ENCODE data around the gene AKR7A2.

DNA sequence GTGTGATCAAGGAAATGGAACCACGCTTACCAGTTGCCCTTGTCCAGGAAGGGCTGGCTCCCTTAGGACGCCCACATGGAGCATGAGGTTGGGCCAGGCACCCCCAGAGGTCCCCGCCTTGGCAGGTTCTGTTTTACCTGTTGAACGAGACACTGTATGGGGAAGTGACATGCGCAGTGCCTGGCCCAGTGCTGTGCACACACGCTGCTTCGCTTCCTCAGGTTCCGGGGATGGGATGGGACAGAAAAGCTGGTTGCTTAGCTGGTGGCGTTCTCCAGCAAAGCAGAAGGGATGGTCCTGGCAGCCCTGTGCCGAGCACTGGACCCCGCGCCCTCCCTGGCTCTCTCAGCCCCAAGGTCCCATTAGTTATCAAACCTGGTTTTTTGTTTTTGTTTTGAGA is 20.9 kb upstream of the AKR7A2 start:
- TF ChIP-seq, protein P1, sequence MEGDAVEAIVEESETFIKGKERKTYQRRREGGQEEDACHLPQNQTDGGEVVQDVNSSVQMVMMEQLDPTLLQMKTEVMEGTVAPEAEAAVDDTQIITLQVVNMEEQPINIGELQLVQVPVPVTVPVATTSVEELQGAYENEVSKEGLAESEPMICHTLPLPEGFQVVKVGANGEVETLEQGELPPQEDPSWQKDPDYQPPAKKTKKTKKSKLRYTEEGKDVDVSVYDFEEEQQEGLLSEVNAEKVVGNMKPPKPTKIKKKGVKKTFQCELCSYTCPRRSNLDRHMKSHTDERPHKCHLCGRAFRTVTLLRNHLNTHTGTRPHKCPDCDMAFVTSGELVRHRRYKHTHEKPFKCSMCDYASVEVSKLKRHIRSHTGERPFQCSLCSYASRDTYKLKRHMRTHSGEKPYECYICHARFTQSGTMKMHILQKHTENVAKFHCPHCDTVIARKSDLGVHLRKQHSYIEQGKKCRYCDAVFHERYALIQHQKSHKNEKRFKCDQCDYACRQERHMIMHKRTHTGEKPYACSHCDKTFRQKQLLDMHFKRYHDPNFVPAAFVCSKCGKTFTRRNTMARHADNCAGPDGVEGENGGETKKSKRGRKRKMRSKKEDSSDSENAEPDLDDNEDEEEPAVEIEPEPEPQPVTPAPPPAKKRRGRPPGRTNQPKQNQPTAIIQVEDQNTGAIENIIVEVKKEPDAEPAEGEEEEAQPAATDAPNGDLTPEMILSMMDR (IDR thresholded peaks at IDR 0.05): no peak
- TF ChIP-seq POLR2A (IDR thresholded peaks at IDR 0.05): no peak

Data from vagina (tissue), 2 donors.